HG03565 (cell line): ENCODE measurements around the gene BLM.
"Not testable (repeated sequence)": the region's sequence is repeated elsewhere in the genome, so short reads cannot be mapped to it uniquely, and the experiment has no call there.

Experiments used
- ATAC-seq: cut with Tn5 transposase; IDR thresholded peaks from one replicate; pipeline ENCODE4 v1.9.1; 2021; ENCODE audit warnings: mild to moderate bottlenecking, moderate library complexity; ENCODE audit not compliant: unreplicated experiment

The BLM gene

GRCh38 chr15:90730290-90730689 is 13.1 kb downstream of the BLM start:
- ATAC-seq = no peak

- ATAC-seq = no peak
These were observed 18.8 kb downstream of the BLM start for GRCh38 chr15:90735923-90736322.

GRCh38 chr15:90740545-90740944 is 23.4 kb downstream of the BLM start:
- ATAC-seq = not testable (repeated sequence)

- ATAC-seq = no peak
These were observed 24.9 kb downstream of the BLM start for GRCh38 chr15:90742087-90742486.

- no peak for ATAC-seq
These were observed 26.3 kb downstream of the BLM start for GRCh38 chr15:90743407-90743806.

GRCh38 chr15:90744759-90745402 is 27.7 kb downstream of the BLM start:
- no peak for ATAC-seq

GRCh38 chr15:90749754-90750153 is 32.6 kb downstream of the BLM start:
- ATAC-seq = peak; percentile 59

GRCh38 chr15:90750186-90750585 is 33.0 kb downstream of the BLM start:
- peak; percentile 40 for ATAC-seq

GRCh38 chr15:90751300-90751825 is 34.2 kb downstream of the BLM start:
- ATAC-seq = no peak

GRCh38 chr15:90756916-90757315 is 39.8 kb downstream of the BLM start:
- no peak for ATAC-seq

- ATAC-seq = no peak
These were observed 40.3 kb downstream of the BLM start for GRCh38 chr15:90757461-90757860.

- ATAC-seq = no peak
These were observed 43.6 kb downstream of the BLM start for GRCh38 chr15:90760661-90761232.

- ATAC-seq = no peak
These were observed 44.5 kb downstream of the BLM start for GRCh38 chr15:90761629-90762028.

- no peak for ATAC-seq
These were observed 45.0 kb downstream of the BLM start for GRCh38 chr15:90762109-90762508.

- no peak for ATAC-seq
These were observed 46.4 kb downstream of the BLM start for GRCh38 chr15:90763366-90764099.

- no peak for ATAC-seq
These were observed 48.4 kb downstream of the BLM start for GRCh38 chr15:90765531-90765930.

- ATAC-seq = no peak
These were observed 48.8 kb downstream of the BLM start for GRCh38 chr15:90765966-90766365.

GRCh38 chr15:90769375-90769774 is 52.2 kb downstream of the BLM start:
- ATAC-seq = no peak

- no peak for ATAC-seq
These were observed 56.3 kb downstream of the BLM start for GRCh38 chr15:90773485-90773884.

- ATAC-seq = no peak
These were observed 57.8 kb downstream of the BLM start for GRCh38 chr15:90774731-90775514.

GRCh38 chr15:90780916-90781315 is 63.8 kb downstream of the BLM start:
- no peak for ATAC-seq
